Activated naive CD4-positive, alpha-beta T cell treated with anti-CD3 and anti-CD28 coated beads, Interleukin-2, amount 50 U/mL, for 24 hours (primary cell): ENCODE results near the gene STK32B.

Experiments
- H3K27ac Mint-ChIP-seq: one replicate; pipeline ENCODE4 v1.8.0; 2021; ENCODE audit warnings: mild to moderate bottlenecking, mixed read lengths
- H3K27me3 Mint-ChIP-seq: one replicate; pipeline ENCODE4 v1.8.0; 2021; ENCODE audit warnings: mixed read lengths
- H3K36me3 Mint-ChIP-seq: one replicate; pipeline ENCODE4 v1.8.0; 2021; ENCODE audit warnings: mixed read lengths
- H3K4me1 Mint-ChIP-seq: one replicate; pipeline ENCODE4 v1.8.0; 2021; ENCODE audit warnings: mixed read lengths
- H3K4me3 Mint-ChIP-seq: one replicate; pipeline ENCODE4 v1.8.0; 2021; ENCODE audit warnings: mild to moderate bottlenecking, mixed read lengths
- H3K9me3 Mint-ChIP-seq: one replicate; pipeline ENCODE4 v1.8.0; 2021; ENCODE audit warnings: mixed read lengths

STK32B gene

GRCh38 chr4:5471206-5471605, 419.9 kb downstream of the STK32B start:
- no peaks in the 10 kb centered on the region for H3K36me3 Mint-ChIP-seq
- no peak overlapping the region for H3K27ac Mint-ChIP-seq
- H3K9me3 Mint-ChIP-seq, result no peaks in the 10 kb centered on the region
- no peak overlapping the region for H3K4me3 Mint-ChIP-seq
- no peaks in the 10 kb centered on the region for H3K4me1 Mint-ChIP-seq
- no peaks in the 10 kb centered on the region for H3K27me3 Mint-ChIP-seq

- Mint-ChIP-seq H3K27ac (no peak overlapping the region), H3K9me3 (no peaks in the 10 kb centered on the region), H3K4me1 (no peaks in the 10 kb centered on the region), H3K4me3 (no peak overlapping the region), H3K36me3 (no peaks in the 10 kb centered on the region), H3K27me3 (no peaks in the 10 kb centered on the region)
Observed at GRCh38 chr4:5471691-5472090, 420.4 kb downstream of the STK32B start.

- H3K4me3 Mint-ChIP-seq, result no peak overlapping the region
- H3K4me1 Mint-ChIP-seq, result no peaks in the 10 kb centered on the region
- H3K9me3 Mint-ChIP-seq, result no peaks in the 10 kb centered on the region
- no peak overlapping the region for H3K27ac Mint-ChIP-seq
- H3K27me3 Mint-ChIP-seq, result no peaks in the 10 kb centered on the region
- H3K36me3 Mint-ChIP-seq, result no peaks in the 10 kb centered on the region
Observed at GRCh38 chr4:5472160-5472591, 420.9 kb downstream of the STK32B start.

GRCh38 chr4:5473125-5473524, 421.8 kb downstream of the STK32B start:
- Mint-ChIP-seq H3K4me1 (no peaks in the 10 kb centered on the region), H3K36me3 (no peaks in the 10 kb centered on the region), H3K4me3 (no peak overlapping the region), H3K27ac (no peak overlapping the region), H3K27me3 (no peaks in the 10 kb centered on the region), H3K9me3 (no peaks in the 10 kb centered on the region)

GRCh38 chr4:5474756-5475155, 423.5 kb downstream of the STK32B start:
- H3K4me1 Mint-ChIP-seq, result no peaks in the 10 kb centered on the region
- H3K36me3 Mint-ChIP-seq, result no peaks in the 10 kb centered on the region
- no peaks in the 10 kb centered on the region for H3K9me3 Mint-ChIP-seq
- H3K27me3 Mint-ChIP-seq, result no peaks in the 10 kb centered on the region
- H3K4me3 Mint-ChIP-seq, result no peak overlapping the region
- H3K27ac Mint-ChIP-seq, result no peak overlapping the region

GRCh38 chr4:5477613-5478012, 426.3 kb downstream of the STK32B start:
- Mint-ChIP-seq H3K9me3 (no peaks in the 10 kb centered on the region), H3K4me1 (no peaks in the 10 kb centered on the region), H3K27me3 (no peaks in the 10 kb centered on the region), H3K36me3 (no peaks in the 10 kb centered on the region), H3K4me3 (no peak overlapping the region), H3K27ac (no peak overlapping the region)

GRCh38 chr4:5478169-5478568, 426.9 kb downstream of the STK32B start:
- no peak overlapping the region for H3K27ac Mint-ChIP-seq
- H3K36me3 Mint-ChIP-seq, result no peaks in the 10 kb centered on the region
- no peak overlapping the region for H3K4me3 Mint-ChIP-seq
- no peaks in the 10 kb centered on the region for H3K27me3 Mint-ChIP-seq
- no peaks in the 10 kb centered on the region for H3K4me1 Mint-ChIP-seq
- no peaks in the 10 kb centered on the region for H3K9me3 Mint-ChIP-seq

- Mint-ChIP-seq H3K36me3 (no peaks in the 10 kb centered on the region), H3K4me1 (no peaks in the 10 kb centered on the region), H3K27ac (no peak overlapping the region), H3K9me3 (no peaks in the 10 kb centered on the region), H3K4me3 (no peak overlapping the region), H3K27me3 (no peaks in the 10 kb centered on the region)
Observed at GRCh38 chr4:5478697-5479096, 427.4 kb downstream of the STK32B start.

GRCh38 chr4:5479518-5480060, 428.3 kb downstream of the STK32B start:
- H3K9me3 Mint-ChIP-seq, result no peaks in the 10 kb centered on the region
- no peak overlapping the region for H3K4me3 Mint-ChIP-seq
- H3K4me1 Mint-ChIP-seq, result no peaks in the 10 kb centered on the region
- H3K36me3 Mint-ChIP-seq, result no peaks in the 10 kb centered on the region
- H3K27ac Mint-ChIP-seq, result no peak overlapping the region
- no peaks in the 10 kb centered on the region for H3K27me3 Mint-ChIP-seq

GRCh38 chr4:5488413-5488812, 437.1 kb downstream of the STK32B start:
- no peaks in the 10 kb centered on the region for H3K36me3 Mint-ChIP-seq
- H3K4me1 Mint-ChIP-seq, result no peaks in the 10 kb centered on the region
- H3K27ac Mint-ChIP-seq, result no peak overlapping the region
- H3K4me3 Mint-ChIP-seq, result no peak overlapping the region
- no peaks in the 10 kb centered on the region for H3K27me3 Mint-ChIP-seq
- no peaks in the 10 kb centered on the region for H3K9me3 Mint-ChIP-seq

- H3K27me3 Mint-ChIP-seq, result no peaks in the 10 kb centered on the region
- no peaks in the 10 kb centered on the region for H3K36me3 Mint-ChIP-seq
- H3K4me3 Mint-ChIP-seq, result no peak overlapping the region
- H3K27ac Mint-ChIP-seq, result no peak overlapping the region
- H3K9me3 Mint-ChIP-seq, result no peaks in the 10 kb centered on the region
- H3K4me1 Mint-ChIP-seq, result no peaks in the 10 kb centered on the region
Observed at GRCh38 chr4:5489260-5489659, 438.0 kb downstream of the STK32B start.

- Mint-ChIP-seq H3K27me3 (no peaks in the 10 kb centered on the region), H3K27ac (no peak overlapping the region), H3K4me1 (no peaks in the 10 kb centered on the region), H3K9me3 (no peaks in the 10 kb centered on the region), H3K4me3 (no peak overlapping the region), H3K36me3 (no peaks in the 10 kb centered on the region)
Observed at GRCh38 chr4:5497489-5497888, 446.2 kb downstream of the STK32B start.

GRCh38 chr4:5500165-5500564, 448.9 kb downstream of the STK32B start:
- no peaks in the 10 kb centered on the region for H3K36me3 Mint-ChIP-seq
- no peak overlapping the region for H3K4me3 Mint-ChIP-seq
- no peak overlapping the region for H3K27ac Mint-ChIP-seq
- H3K27me3 Mint-ChIP-seq, result no peaks in the 10 kb centered on the region
- no peaks in the 10 kb centered on the region for H3K4me1 Mint-ChIP-seq
- H3K9me3 Mint-ChIP-seq, result peaks cover 4% of the 10 kb centered on the region

- no peak overlapping the region for H3K4me3 Mint-ChIP-seq
- no peaks in the 10 kb centered on the region for H3K4me1 Mint-ChIP-seq
- no peaks in the 10 kb centered on the region for H3K36me3 Mint-ChIP-seq
- H3K27ac Mint-ChIP-seq, result no peak overlapping the region
- H3K9me3 Mint-ChIP-seq, result peaks cover 4% of the 10 kb centered on the region
- H3K27me3 Mint-ChIP-seq, result no peaks in the 10 kb centered on the region
Observed at GRCh38 chr4:5503336-5503936, 452.2 kb downstream of the STK32B start.

GRCh38 chr4:5504486-5504885, 453.2 kb downstream of the STK32B start:
- Mint-ChIP-seq H3K4me3 (no peak overlapping the region), H3K27ac (no peak overlapping the region), H3K27me3 (no peaks in the 10 kb centered on the region), H3K36me3 (no peaks in the 10 kb centered on the region), H3K4me1 (no peaks in the 10 kb centered on the region), H3K9me3 (peaks cover 4% of the 10 kb centered on the region)

- Mint-ChIP-seq H3K27ac (no peak overlapping the region), H3K9me3 (no peaks in the 10 kb centered on the region), H3K4me3 (no peak overlapping the region), H3K4me1 (no peaks in the 10 kb centered on the region), H3K36me3 (no peaks in the 10 kb centered on the region), H3K27me3 (peaks cover under 1% of the 10 kb centered on the region)
Observed at GRCh38 chr4:5510504-5510903, 459.2 kb downstream of the STK32B start.

GRCh38 chr4:5511791-5512190, 460.5 kb downstream of the STK32B start:
- Mint-ChIP-seq H3K9me3 (no peaks in the 10 kb centered on the region), H3K27ac (no peak overlapping the region), H3K4me1 (no peaks in the 10 kb centered on the region), H3K27me3 (peaks cover 2% of the 10 kb centered on the region), H3K4me3 (no peak overlapping the region), H3K36me3 (no peaks in the 10 kb centered on the region)
